ENCODE results near the gene ARL17B.
"Not testable (repeated sequence)": the region's sequence is repeated elsewhere in the genome, so short reads cannot be mapped to it uniquely, and the experiment has no call there.

ARL17B gene

GRCh38 chr17:46361755-46362154, at the start of gene ARL17B:
ARL17B (minus strand) TSS chr17:46361766; CDS start chr17:46358397, 3,369 bp downstream.
- DNase-seq (ENCODE audit: low read depth), result peak; percentile 77

DNA sequence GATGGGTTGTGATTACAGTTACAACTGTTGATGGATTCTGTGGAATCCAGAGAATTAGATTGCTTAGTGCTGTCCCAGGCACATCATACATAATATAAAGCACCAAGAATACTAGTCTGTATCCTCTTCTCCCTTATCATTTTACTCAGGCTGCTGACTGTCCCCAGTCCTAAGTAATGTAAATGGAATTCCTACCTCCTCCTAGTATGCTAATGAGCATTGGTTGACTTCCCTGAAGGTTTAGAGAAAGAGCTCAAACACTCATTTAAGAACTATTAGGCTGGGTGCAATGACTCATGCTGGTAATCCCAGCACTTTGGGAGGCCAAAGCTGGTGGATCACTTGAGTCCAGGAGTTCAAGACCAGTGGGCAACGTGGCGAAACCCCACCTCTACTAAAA, 48.3 kb upstream of the ARL17B start:
- DNase-seq (ENCODE audit: low read depth), result not testable (repeated sequence)

DNA sequence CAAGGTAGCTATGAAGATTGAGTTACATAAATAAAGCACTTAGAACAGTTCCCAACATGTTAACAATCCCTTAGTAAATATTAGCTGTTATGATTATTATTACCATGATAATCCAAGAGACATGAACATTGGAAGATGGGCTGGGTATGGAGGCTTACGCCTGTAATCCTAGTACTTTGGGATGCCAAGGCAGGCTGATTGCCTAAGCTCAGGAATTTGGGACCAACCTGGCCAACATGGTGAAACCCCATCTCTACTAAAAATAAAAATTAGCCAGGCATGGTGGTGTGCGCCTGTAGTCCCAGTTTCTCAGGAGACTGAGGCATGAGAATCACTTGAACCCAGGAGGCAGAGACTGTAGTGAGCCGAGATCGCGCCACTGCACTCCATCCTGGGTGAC, 45.6 kb upstream of the ARL17B start:
- not testable (repeated sequence) for DNase-seq (ENCODE audit: low read depth)

- not testable (repeated sequence) for DNase-seq (ENCODE audit: low read depth)
These were observed 39.6 kb upstream of the ARL17B start for GRCh38 chr17:46401033-46401787.

- not testable (repeated sequence) for DNase-seq (ENCODE audit: low read depth)
These were observed 39.0 kb upstream of the ARL17B start for GRCh38 chr17:46400543-46400942.

DNA sequence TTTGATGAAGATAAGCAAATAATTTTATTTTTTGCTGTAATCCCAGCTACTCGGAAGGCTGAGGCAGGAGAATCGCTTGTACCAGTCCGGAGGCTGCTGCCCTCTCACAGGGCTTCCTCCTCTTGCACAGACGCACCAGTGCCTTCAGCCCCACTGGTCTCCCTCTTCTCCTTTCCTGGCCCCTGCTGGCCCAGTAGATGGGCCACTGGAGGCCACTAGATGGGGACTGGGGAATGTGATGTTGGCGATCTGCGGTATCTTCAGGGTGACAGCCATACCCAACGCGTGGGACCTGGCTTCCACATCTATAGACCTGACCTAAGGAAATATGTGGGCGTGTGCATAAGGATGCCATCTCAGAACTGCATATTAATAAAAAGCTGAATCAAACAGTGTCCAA, 38.4 kb upstream of the ARL17B start:
- not testable (repeated sequence) for DNase-seq (ENCODE audit: low read depth)

DNA sequence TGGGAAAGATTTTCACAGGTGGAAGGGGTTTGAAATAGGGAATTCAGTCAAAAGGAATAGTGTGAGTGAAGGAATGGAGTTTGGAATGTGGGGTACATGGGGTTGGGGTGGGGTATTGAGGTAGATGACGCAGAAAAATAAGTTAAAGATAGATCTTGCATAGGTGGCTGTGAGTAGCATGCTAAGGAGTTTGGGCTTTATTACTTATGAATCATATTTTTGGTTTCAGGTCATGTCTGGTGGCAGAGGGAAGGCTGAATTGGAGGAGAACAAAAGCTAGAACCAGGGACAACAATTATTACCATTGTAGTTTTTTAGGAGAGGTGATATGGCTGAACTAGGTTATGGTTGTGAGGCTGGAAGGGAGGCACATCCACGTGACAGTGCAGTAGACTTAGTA, 34.7 kb upstream of the ARL17B start:
- not testable (repeated sequence) for DNase-seq (ENCODE audit: low read depth)

DNA sequence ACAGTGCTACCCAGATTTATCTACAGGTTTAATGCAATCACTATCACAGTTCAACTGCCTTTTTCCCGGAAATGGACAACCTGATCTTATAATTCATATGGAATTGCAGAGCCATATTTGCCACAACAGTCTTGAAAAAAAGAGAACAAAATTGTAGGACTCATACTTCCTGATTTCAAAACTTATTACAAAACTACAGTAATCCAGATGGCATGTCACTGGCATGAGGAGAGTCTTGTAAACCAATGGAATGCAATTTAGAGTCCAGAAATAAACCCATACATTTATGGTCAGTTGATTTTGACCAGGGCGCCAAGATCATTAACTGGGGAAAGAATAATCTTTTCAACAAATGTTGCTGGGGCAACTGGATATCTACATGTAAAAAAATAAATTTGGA, 32.1 kb upstream of the ARL17B start:
- DNase-seq (ENCODE audit: low read depth), result not testable (repeated sequence)

- DNase-seq (ENCODE audit: low read depth), result not testable (repeated sequence)
These were observed 23.9 kb upstream of the ARL17B start for GRCh38 chr17:46385491-46385890.

DNA sequence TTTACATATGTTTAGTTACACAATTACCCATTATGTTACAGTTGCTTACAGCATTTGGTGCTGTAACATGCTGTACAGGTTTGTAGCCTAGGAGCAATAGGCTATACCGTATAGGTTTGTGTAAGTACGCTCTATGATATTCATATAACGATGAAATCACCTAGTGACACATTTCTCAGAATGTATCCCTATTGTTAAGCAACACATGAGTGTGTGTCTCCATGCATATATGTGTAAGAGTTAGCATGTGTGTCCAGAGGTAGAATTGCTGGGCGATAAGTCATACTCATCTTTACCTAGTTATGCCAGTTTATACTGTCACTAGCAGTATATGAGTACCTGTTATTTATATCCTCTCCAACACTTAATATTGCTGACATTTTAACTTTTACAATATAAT, 21.6 kb upstream of the ARL17B start:
- not testable (repeated sequence) for DNase-seq (ENCODE audit: low read depth)

- not testable (repeated sequence) for DNase-seq (ENCODE audit: low read depth)
These were observed 11.9 kb upstream of the ARL17B start for GRCh38 chr17:46373418-46373817.

DNA sequence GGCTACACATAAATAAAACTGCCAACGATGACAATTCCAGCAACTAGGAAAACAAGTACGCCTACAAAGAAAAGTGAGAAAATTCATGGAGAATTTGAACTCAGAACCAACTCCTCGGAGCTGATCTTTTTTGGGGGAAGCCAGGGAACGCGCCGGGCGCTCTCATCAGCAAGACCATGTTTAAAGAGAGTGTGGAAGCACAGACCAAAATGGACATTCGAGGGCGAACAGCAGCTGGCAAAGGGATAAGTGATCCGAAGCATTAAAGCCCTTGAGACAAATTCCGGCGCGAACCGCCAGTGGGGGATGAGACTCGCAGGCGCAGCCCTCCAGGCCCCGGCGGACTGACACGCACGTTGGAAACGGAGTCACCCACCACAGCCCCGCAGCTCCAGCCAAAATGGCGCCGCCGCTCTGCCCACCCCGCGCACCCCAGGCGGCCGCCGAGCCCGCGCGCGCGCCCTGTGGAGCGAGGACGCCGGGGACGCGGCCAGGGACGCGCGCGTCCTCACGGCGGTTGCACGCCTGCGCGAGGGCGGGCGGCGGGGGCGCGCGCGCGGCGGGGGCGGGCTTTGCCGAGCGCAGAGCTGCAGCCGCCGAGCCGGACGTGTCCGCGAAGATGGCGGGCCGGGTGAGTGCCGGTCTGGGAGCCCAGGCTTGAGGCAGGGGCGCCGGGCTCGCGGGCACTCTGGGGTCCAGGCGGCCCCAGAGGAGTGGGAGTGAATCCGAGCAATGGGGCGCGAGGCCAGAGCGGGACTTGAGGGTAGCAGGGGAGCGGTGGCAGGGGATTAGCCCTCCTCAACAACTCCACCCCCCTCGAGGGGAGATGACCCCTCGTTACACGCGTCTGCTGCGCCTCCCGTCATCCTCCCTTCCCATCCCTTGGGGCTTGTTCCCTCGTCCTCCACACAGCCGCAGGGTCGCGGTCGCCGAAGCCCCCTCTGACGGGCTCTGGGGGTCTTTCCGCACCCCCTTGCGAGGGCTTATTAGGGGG, 11.0 kb upstream of the ARL17B start:
- not testable (repeated sequence) for DNase-seq (ENCODE audit: low read depth)

DNA sequence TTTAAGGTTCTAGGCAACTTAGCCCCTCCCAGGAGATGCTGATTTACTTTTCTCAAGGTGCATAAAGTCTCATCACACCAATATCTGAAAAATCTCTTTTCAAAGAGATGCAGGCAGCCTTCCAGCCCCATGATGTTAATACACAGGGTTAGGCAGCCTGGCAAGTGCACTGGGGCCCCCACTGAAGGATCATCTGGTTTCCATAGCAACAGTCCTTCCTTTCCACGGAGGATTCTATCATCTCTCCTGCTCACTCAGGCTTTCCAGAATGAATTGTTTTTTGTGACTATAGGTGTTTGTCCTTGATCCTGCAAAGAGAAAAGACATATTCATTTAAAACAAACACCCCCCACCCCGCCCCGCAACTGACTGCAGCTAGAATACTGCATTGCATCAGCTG, 6.0 kb upstream of the ARL17B start:
- DNase-seq (ENCODE audit: low read depth), result not testable (repeated sequence)

DNA sequence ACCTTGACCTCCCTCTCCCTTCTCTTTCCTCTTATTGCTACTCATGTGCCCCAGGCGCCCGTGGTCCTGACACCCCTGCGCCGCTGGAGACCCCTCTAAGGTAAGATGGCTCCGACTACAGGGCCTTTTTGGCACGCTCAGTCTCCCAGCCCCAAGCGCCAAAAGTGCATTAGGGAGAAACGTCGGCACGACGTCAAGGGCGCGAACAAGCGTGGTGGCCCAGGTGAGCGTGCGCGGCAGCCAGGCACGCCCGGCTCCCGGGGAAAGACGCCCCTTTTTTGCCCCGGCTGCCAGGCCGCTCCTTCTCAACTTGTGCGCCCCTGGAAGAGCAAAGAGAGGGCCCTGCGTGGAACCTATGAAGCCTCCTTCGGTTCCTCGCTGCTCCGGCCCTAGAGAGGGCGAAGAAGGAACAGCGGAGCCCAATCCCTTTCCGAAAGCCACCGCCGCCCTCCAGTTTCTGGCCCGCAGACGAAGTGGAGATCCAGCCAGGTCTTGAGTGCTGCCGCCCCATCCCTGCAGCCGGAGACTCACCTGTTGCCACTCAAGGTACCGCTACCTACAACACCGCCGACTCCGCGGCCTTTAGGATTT, 326 bp downstream of the ARL17B start:
- not testable (repeated sequence) for DNase-seq (ENCODE audit: low read depth)

GRCh38 chr17:46353856-46354255, 7.7 kb downstream of the ARL17B start:
- not testable (repeated sequence) for DNase-seq (ENCODE audit: low read depth)

GRCh38 chr17:46349060-46349459, 12.5 kb downstream of the ARL17B start:
- not testable (repeated sequence) for DNase-seq (ENCODE audit: low read depth)

GRCh38 chr17:46348345-46348744, 13.2 kb downstream of the ARL17B start:
- DNase-seq (ENCODE audit: low read depth), result not testable (repeated sequence)

DNA sequence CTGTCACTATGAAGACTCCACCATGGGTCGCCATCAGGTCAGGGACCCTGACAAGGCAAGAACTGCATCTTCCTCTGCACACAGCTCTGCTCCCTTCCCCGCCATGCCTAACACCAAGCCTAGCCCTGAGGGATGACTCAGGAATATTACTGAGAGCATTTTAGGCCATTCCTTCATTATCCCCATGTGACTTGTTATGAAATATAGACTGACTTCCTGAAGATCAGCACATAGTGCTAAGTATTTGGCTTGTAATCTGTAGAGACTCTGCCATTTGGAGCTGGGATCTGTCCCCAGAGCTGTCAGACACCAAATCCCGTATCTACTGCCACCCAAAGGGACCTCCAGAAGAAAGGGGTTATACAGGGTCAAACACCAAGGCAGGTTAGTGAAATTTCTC, 19.4 kb downstream of the ARL17B start:
- DNase-seq (ENCODE audit: low read depth), result not testable (repeated sequence)

DNA sequence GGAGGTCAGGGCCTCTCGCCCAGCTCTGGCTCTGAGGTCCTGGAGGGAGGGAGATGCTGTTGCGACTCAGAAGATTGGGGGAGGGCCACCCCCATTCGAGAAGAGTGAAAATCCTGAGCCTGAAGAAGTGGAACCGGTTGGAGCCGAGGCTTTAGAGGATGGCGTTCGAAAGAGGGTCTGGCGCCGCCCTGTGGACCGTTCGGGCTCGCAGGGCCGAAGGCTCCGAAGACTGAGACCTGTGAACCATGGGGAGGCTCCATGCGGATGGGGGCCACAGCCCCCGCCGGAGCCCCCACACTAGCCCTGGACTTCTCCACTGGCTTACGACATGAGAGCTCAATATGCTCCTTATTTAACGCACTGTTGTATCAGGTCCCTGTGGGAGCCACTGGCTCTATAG, 20.3 kb downstream of the ARL17B start:
- not testable (repeated sequence) for DNase-seq (ENCODE audit: low read depth)

DNA sequence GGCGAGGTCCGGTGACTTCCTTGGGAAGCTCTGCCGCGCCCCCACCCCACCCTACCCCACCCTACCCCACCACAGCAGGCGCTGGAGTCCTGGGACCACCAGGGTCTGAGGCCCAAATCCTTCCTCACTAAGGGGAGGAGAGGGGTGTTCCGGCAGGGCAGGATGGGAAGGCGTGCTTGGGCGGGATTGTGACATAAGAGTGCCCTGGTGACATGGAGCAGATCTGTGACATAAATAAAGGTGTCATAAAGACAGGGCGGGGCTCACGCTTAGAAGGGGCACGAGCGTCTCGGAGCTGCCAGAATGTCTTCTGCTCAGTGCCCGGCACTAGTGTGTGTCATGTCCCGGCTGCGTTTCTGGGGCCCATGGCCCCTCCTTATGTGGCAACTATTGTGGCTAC, 66.7 kb downstream of the ARL17B start, which contains the start of gene LRRC37A:
Gene LRRC37A (plus strand): TSS at position 301 of the 400 bp plus-strand sequence. CDS start 3 bp downstream, at position 304.
- not testable (repeated sequence) for DNase-seq (ENCODE audit: low read depth)

DNA sequence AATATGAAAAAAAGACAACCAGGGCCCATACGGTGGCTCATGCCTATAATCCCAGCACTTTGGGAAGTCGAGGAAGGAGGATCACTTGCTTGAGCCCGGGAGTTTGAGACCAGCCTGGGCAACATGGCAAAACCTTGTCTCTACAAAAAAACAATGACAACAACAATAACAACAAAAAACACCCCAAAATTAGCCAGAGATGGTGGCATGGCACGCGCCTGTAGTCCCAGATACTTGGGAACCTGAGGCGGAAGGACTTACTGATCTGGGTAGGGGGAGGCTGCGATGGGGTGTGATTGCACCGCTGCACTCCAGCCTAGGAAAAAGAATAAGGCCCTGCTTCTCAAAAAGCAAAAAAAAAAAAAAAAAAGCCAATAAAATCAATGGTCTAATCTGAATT, 69.9 kb downstream of the ARL17B start:
- not testable (repeated sequence) for DNase-seq (ENCODE audit: low read depth)
